OCI-LY3 (cell line): ENCODE data around the gene MYO5B.

Source experiments
- H2AFZ ChIP-seq: fragments of 200-600, 300-600 bp; shearing (Covaris generic); 2 replicates; pipeline ENCODE4 v1.6.0; 2014; ENCODE audit warnings: antibody characterized with exemption, low read depth, low read length
- H3K27ac ChIP-seq: fragments of 200-600, 300-600 bp; sonication (generic); 2 replicates; pipeline ENCODE4 v1.5.1; 2014; ENCODE audit warnings: mild to moderate bottlenecking, low read length, moderate library complexity, mixed read lengths
- H3K27me3 ChIP-seq: fragments of 200-600, 300-600 bp; sonication (generic); 2 replicates; pipeline ENCODE4 v1.6.1; 2014; ENCODE audit warnings: low read depth, low read length, mixed read lengths
- H3K36me3 ChIP-seq: fragments of 200-600, 300-600 bp; sonication (generic); replicated peaks from 2 replicates; pipeline ENCODE3; 2014; ENCODE audit warnings: low read depth, low read length, mixed read lengths
- H3K4me1 ChIP-seq: fragments of 300-600, 200-600 bp; sonication (generic); 2 replicates; pipeline ENCODE4 v1.6.1; 2014; ENCODE audit warnings: low read length, mixed read lengths
- H3K4me2 ChIP-seq: fragments of 200-600, 300-600 bp; sonication (generic); 2 replicates; pipeline ENCODE4 v1.6.1; 2014; ENCODE audit warnings: low read length, mixed read lengths
- H3K4me3 ChIP-seq: fragments of 300-600, 200-600 bp; sonication (generic); 2 replicates; pipeline ENCODE4 v1.5.1; 2014; ENCODE audit warnings: antibody characterized with exemption, mild to moderate bottlenecking, low read length, moderate library complexity
- H3K79me2 ChIP-seq: fragments of 300-600, 200-600 bp; shearing (Covaris generic); 2 replicates; pipeline ENCODE4 v1.6.1; 2014; ENCODE audit warnings: mild to moderate bottlenecking, low read length, mixed read lengths
- H3K9ac ChIP-seq: fragments of 300-600, 200-600 bp; shearing (Covaris generic); 2 replicates; pipeline ENCODE4 v1.6.0; 2014; ENCODE audit warnings: mild to moderate bottlenecking, low read length, moderate library complexity
- H3K9me3 ChIP-seq: fragments of 200-600, 300-600 bp; shearing (Covaris generic); 2 replicates; pipeline ENCODE4 v1.6.1; 2014; ENCODE audit warnings: low read length, mixed read lengths; ENCODE audit not compliant: insufficient read depth
- H4K20me1 ChIP-seq: fragments of 200-600, 300-600 bp; sonication (generic); 2 replicates; pipeline ENCODE4 v1.6.1; 2016; ENCODE audit warnings: low read length, mixed read lengths; ENCODE audit not compliant: insufficient read depth
- EZH2phosphoT487 ChIP-seq: fragments of 200-600 bp; shearing (Covaris generic); IDR thresholded peaks from 2 replicates; pipeline ENCODE4 v1.6.1; 2018; ENCODE audit warnings: antibody characterized with exemption, mixed run types, low read depth
- TF ChIP-seq, protein P1 (sequence below): fragments of 200-600, 300-600 bp; sonication (generic); IDR thresholded peaks from 2 replicates; pipeline ENCODE4 v1.5.1; 2014; ENCODE audit warnings: antibody characterized with exemption, low read length, low read depth

Gene MYO5B

DNA sequence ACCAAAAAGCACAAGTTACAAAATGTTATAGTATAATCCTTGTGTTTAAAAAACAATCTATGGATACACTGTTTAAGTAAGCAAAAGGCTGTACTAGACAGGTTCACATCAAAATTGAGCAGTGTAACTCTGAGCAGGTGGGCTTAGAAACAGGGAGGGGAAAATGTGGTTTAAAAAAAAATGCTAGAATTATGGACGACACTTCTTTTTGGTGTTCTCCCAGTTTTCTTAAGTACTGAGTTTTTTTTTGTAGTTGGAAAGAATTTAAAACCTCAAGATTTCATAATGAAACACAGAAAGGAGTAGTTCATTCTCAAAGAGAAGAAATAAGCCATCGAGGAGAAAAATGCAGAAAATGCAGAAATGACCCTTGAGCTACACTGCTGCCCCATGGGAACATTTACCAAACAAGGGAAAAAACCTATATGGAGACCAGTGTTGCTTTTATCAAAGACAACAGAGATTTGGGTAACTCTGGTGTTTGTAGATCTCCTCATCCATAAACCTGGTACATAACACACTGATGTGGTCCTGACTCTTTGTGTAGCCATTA is 100.7 kb downstream of the MYO5B start:
- Histone ChIP-seq H3K4me3 (no peak overlapping the region), H3K27me3 (no peaks in the 10 kb centered on the region), H3K79me2 (no peaks in the 10 kb centered on the region), H3K36me3 (peaks cover 4% of the 10 kb centered on the region), H2AFZ (no peak overlapping the region), H3K27ac (no peak overlapping the region), H3K9me3 (no peaks in the 10 kb centered on the region), H3K4me2 (peak overlapping the region; percentile 2; the same call in 1 of the 2 replicates), H3K9ac (no peak overlapping the region), H3K4me1 (peaks cover 68% of the 10 kb centered on the region), H4K20me1 (no peaks in the 10 kb centered on the region)
- TF ChIP-seq, protein P1, sequence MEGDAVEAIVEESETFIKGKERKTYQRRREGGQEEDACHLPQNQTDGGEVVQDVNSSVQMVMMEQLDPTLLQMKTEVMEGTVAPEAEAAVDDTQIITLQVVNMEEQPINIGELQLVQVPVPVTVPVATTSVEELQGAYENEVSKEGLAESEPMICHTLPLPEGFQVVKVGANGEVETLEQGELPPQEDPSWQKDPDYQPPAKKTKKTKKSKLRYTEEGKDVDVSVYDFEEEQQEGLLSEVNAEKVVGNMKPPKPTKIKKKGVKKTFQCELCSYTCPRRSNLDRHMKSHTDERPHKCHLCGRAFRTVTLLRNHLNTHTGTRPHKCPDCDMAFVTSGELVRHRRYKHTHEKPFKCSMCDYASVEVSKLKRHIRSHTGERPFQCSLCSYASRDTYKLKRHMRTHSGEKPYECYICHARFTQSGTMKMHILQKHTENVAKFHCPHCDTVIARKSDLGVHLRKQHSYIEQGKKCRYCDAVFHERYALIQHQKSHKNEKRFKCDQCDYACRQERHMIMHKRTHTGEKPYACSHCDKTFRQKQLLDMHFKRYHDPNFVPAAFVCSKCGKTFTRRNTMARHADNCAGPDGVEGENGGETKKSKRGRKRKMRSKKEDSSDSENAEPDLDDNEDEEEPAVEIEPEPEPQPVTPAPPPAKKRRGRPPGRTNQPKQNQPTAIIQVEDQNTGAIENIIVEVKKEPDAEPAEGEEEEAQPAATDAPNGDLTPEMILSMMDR = no peak
- no peak for TF ChIP-seq EZH2phosphoT487

DNA sequence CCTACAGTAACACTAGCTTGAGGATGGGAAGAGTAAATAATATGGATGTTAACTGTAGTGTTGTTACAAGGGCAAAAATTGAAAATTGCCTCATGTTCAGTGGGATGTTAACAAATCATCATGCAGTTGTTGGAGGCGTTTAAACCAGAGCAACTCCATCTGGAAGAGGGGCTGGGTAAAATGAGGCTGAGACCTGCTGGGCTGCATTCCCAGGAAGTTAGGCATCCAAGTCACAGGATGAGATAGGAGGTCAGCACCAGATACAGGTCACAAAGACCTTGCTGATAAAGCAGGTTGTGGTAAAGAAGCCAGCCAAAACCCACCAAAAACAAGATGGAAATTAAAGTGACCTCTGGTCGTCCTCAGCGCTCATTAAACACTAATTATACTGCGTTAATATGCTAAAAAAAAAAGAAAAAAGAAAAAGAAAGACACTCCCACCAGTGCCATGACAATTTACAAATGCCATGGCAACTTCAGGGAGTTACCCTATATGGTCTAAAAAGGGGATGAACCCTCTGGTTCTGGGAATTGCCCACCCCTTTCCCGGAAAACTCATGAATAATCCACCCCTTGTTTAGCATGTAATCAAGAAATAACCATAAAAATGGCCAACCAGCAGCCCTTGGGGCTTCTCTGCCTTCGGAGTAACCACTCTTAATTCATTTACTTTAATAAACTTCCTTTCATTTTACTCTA is 101.4 kb downstream of the MYO5B start:
- no peaks in the 10 kb centered on the region for H3K79me2 ChIP-seq
- no peaks in the 10 kb centered on the region for H3K9me3 ChIP-seq
- H3K4me1 ChIP-seq = peaks cover 60% of the 10 kb centered on the region
- 0 out of 2 replicates have a peak, but pooled peaks cover 3% of the 10 kb centered on the region for H3K27me3 ChIP-seq
- no peaks in the 10 kb centered on the region for H4K20me1 ChIP-seq
- no peak overlapping the region for H3K9ac ChIP-seq
- TF ChIP-seq, protein P1 = no peak
- TF ChIP-seq EZH2phosphoT487 = no peak
- no peak overlapping the region for H3K4me3 ChIP-seq
- H3K4me2 ChIP-seq = no peak overlapping the region
- H3K27ac ChIP-seq = no peak overlapping the region
- no peak overlapping the region for H2AFZ ChIP-seq
- H3K36me3 ChIP-seq = no peaks in the 10 kb centered on the region

DNA sequence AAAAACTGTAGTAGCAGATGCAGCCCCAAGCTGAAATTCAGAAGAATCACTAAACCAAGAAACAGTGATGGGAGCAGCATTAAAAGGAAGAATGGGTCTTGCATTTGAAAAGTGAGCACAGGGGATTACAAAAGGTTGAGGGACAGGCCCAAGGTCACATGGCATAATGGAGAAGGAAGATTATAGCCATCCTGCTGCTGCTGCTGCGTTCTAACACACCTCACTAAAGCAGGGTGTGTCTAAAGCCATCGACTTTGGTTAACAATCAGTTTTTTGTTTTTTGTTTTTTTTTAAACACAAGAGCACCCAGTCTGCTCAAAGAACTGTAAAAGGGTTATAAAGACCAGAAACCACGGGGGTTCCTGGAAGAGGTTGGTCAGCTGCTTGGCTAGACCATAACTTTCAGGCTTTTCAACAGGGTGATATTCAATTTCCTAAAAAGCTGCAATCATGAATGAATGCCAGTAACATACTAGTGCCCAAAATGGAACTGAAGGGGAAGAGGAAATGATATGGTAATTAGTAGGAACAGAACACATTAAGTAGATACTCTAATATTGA is 102.6 kb downstream of the MYO5B start:
- Histone ChIP-seq H3K4me2 (peak overlapping the region; percentile 5; the same call in 1 of the 2 replicates), H3K4me3 (no peak overlapping the region), H3K79me2 (no peaks in the 10 kb centered on the region), H3K27me3 (0 out of 2 replicates have a peak, but pooled peaks cover 3% of the 10 kb centered on the region), H3K36me3 (no peaks in the 10 kb centered on the region), H3K9ac (no peak overlapping the region), H4K20me1 (no peaks in the 10 kb centered on the region), H3K4me1 (peaks cover 48% of the 10 kb centered on the region), H3K27ac (no peak overlapping the region), H2AFZ (no peak overlapping the region), H3K9me3 (no peaks in the 10 kb centered on the region)
- no peak for TF ChIP-seq EZH2phosphoT487
- TF ChIP-seq, protein P1 = no peak

DNA sequence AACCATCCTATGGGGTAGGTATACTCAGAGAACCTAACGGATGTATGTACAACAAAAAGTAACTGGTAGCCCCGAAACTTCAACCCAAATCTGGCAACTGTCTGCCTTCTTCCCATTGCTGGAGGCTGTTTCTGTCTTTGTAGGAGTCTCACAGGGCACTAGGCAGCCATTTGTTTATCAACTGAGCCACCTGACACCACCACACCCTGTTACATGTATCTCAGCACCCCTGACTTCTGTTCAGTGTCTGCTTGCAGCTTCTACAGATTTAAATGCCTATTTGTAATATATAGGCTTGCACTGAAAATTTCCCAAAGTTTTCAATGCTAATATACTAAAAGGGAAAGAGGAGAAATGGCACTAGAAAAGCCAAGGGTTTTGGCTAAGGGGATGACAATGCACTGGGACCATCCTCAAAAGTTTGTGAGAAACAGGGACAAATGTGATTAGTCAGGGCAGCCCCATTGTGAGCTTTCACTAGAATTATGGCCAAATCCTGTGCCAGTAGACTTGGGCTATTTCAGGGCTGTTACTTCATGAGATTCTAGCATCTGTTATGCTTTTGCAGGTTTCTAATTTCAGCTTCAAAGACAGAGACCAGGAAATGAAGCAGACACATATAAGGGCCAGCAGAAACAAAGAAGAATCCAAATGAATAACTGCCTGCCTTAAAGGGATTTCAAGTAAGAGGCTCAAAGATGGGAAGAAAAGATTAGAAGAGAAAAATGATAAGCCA is 103.3 kb downstream of the MYO5B start:
- no peak overlapping the region for H2AFZ ChIP-seq
- H3K9ac ChIP-seq = no peak overlapping the region
- TF ChIP-seq EZH2phosphoT487 = no peak
- no peaks in the 10 kb centered on the region for H4K20me1 ChIP-seq
- H3K27ac ChIP-seq = no peak overlapping the region
- no peaks in the 10 kb centered on the region for H3K9me3 ChIP-seq
- peaks cover 43% of the 10 kb centered on the region for H3K4me1 ChIP-seq
- H3K79me2 ChIP-seq = no peaks in the 10 kb centered on the region
- H3K4me3 ChIP-seq = no peak overlapping the region
- H3K27me3 ChIP-seq = 0 out of 2 replicates have a peak, but pooled peaks cover 3% of the 10 kb centered on the region
- H3K4me2 ChIP-seq = 0 out of 2 replicates have a peak overlapping the region, but pooled peaks have one; percentile 5
- no peaks in the 10 kb centered on the region for H3K36me3 ChIP-seq
